Dendritic cell treated with granulocyte-macrophage colony-stimulating factor and Interleukin-4, amounts not matched to agents 40 ng/mL and 50 ng/mL, for 4 days (primary cell): ENCODE results near the gene DNAH5.

Experiments
- H3K27ac Mint-ChIP-seq: one replicate; pipeline ENCODE4 v1.8.0; 2022; ENCODE audit warnings: mild to moderate bottlenecking, mixed read lengths
- H3K27me3 Mint-ChIP-seq: one replicate; pipeline ENCODE4 v1.8.0; 2022; ENCODE audit warnings: mild to moderate bottlenecking, mixed read lengths
- H3K36me3 Mint-ChIP-seq: one replicate; pipeline ENCODE4 v1.8.0; 2022; ENCODE audit warnings: low read depth, mixed read lengths
- H3K4me1 Mint-ChIP-seq: one replicate; pipeline ENCODE4 v1.8.0; 2022; ENCODE audit warnings: low read depth, mixed read lengths
- H3K4me3 Mint-ChIP-seq: one replicate; pipeline ENCODE4 v1.8.0; 2022; ENCODE audit warnings: mild to moderate bottlenecking, moderate library complexity, mixed read lengths
- H3K9me3 Mint-ChIP-seq: one replicate; pipeline ENCODE4 v1.8.0; 2022; ENCODE audit warnings: mixed read lengths
- intact Hi-C: fragments of 100-400 bp; cut with micrococcal nuclease; formaldehyde crosslinking; loops from one replicate; pipeline ENCODE4 v1.15.0; 2022

DNAH5 gene

GRCh38 chr5:13692172-13692571 is 252.3 kb downstream of the DNAH5 start:
- no peak overlapping the region for H3K27ac Mint-ChIP-seq
- H3K4me1 Mint-ChIP-seq: no peaks in the 10 kb centered on the region
- intact Hi-C loops: no loop called here
- H3K36me3 Mint-ChIP-seq: no peaks in the 10 kb centered on the region
- H3K9me3 Mint-ChIP-seq: peaks cover 28% of the 10 kb centered on the region
- no peak overlapping the region for H3K4me3 Mint-ChIP-seq
- H3K27me3 Mint-ChIP-seq: no peaks in the 10 kb centered on the region

- Mint-ChIP-seq H3K9me3 (peaks cover 9% of the 10 kb centered on the region), H3K4me1 (no peaks in the 10 kb centered on the region), H3K27ac (no peak overlapping the region), H3K4me3 (no peak overlapping the region), H3K27me3 (no peaks in the 10 kb centered on the region), H3K36me3 (no peaks in the 10 kb centered on the region)
- intact Hi-C loops: no loop called here
Measured at GRCh38 chr5:13676531-13676930, 268.0 kb downstream of the DNAH5 start.

- Mint-ChIP-seq H3K36me3 (no peaks in the 10 kb centered on the region), H3K27ac (no peak overlapping the region), H3K4me1 (no peaks in the 10 kb centered on the region), H3K27me3 (no peaks in the 10 kb centered on the region), H3K9me3 (peaks cover 9% of the 10 kb centered on the region), H3K4me3 (no peak overlapping the region)
- intact Hi-C loops: no loop called here
Measured at GRCh38 chr5:13674391-13674790, 270.1 kb downstream of the DNAH5 start.

DNA sequence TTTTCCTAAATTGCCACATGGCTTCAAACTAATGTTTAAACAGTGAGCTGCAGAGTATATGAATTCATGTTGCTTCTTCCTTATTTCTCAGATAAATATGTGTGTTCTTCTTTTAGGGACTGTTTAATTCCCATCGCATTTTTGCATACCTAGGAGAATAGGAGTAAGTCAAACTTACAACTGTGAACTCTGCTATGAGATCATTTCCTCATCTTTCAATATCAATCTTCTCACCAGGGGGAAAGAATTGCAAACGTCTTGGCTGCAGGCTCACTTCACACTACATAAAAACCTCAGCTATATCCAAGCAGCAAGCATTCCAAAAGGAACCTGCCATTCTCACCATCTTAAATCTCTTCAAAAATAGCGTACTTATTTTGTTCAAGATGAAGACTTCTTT is 271.0 kb downstream of the DNAH5 start:
- H3K4me3 Mint-ChIP-seq: no peak overlapping the region
- no peak overlapping the region for H3K27ac Mint-ChIP-seq
- intact Hi-C loops: no loop called here
- no peaks in the 10 kb centered on the region for H3K4me1 Mint-ChIP-seq
- H3K27me3 Mint-ChIP-seq: no peaks in the 10 kb centered on the region
- no peaks in the 10 kb centered on the region for H3K36me3 Mint-ChIP-seq
- peaks cover 9% of the 10 kb centered on the region for H3K9me3 Mint-ChIP-seq

DNA sequence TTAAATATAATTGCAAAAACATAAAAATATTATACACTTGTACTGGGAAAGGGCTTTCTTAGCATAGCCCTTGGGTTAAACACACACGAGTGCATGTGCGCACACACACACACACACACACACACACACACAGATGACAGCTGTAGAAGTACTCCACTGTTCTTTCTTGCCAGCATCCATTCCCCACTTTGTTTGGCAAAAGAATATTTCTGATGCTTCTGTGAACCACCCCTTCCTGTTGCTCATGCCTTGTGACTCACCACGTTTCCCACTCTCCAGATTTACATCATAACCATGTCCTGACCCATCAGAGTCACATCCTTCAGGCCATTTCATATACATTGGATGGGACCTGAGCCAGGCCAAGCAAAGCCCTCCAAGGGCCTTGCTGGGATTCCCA is 280.1 kb downstream of the DNAH5 start:
- intact Hi-C loops: no loop called here

DNA sequence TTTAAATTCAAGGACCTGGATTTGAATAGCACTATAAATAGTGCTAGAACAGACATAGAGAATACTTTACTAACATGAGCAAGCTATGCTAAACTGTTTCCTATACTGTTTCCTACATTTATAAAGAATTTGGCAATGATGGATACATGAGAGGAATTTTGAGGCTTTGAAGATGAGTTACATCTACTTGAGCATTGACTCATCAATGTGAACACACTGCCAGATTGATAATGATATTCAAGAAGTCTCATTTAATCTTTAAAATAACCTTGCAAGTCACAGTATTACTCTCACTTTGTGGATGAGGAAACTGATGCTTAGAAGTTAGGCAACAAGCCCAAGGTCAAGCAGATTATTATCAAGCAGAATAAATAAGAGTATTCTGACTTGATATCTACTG is 281.9 kb downstream of the DNAH5 start:
- Mint-ChIP-seq H3K27me3 (no peaks in the 10 kb centered on the region), H3K4me1 (no peaks in the 10 kb centered on the region), H3K27ac (no peak overlapping the region), H3K36me3 (no peaks in the 10 kb centered on the region), H3K4me3 (no peak overlapping the region), H3K9me3 (no peaks in the 10 kb centered on the region)
- intact Hi-C loops: no loop called here

More for the DNA sequence above, 280.1 kb downstream of the DNAH5 start:
- H3K4me3 Mint-ChIP-seq: no peak overlapping the region
- H3K27me3 Mint-ChIP-seq: no peaks in the 10 kb centered on the region
- no peaks in the 10 kb centered on the region for H3K9me3 Mint-ChIP-seq
- H3K27ac Mint-ChIP-seq: no peak overlapping the region
- no peaks in the 10 kb centered on the region for H3K4me1 Mint-ChIP-seq
- H3K36me3 Mint-ChIP-seq: no peaks in the 10 kb centered on the region

DNA sequence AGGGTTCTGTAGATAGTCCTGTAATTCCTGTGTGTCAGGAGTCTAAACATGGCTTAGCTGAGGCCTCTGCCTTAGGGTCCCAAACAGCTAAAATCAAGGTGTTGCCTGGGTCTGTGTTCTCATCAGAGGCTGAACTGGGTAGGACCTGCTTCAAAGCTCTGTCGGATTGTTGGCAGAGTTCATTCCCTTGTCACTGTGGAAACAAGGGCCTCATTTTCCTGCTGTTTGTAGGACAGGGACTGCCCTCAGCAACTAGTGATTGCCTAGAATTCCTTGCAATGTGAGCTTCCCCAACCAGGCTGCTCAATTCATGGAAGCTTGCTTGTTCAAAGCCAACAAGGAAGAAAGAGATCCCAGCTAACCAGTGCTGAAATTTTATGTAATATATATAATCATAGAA is 283.2 kb downstream of the DNAH5 start:
- H3K27ac Mint-ChIP-seq: no peak overlapping the region
- intact Hi-C loops: no loop called here

GRCh38 chr5:13660072-13660471 is 284.4 kb downstream of the DNAH5 start:
- H3K4me3 Mint-ChIP-seq: no peak overlapping the region
- intact Hi-C loops: no loop called here
- H3K4me1 Mint-ChIP-seq: no peaks in the 10 kb centered on the region
- H3K36me3 Mint-ChIP-seq: no peaks in the 10 kb centered on the region
- no peaks in the 10 kb centered on the region for H3K9me3 Mint-ChIP-seq
- no peak overlapping the region for H3K27ac Mint-ChIP-seq
- H3K27me3 Mint-ChIP-seq: no peaks in the 10 kb centered on the region

More for the DNA sequence above, 283.2 kb downstream of the DNAH5 start:
- no peak overlapping the region for H3K4me3 Mint-ChIP-seq
- no peaks in the 10 kb centered on the region for H3K9me3 Mint-ChIP-seq
- no peaks in the 10 kb centered on the region for H3K4me1 Mint-ChIP-seq
- no peaks in the 10 kb centered on the region for H3K36me3 Mint-ChIP-seq
- H3K27me3 Mint-ChIP-seq: no peaks in the 10 kb centered on the region

GRCh38 chr5:13659391-13659790 is 285.1 kb downstream of the DNAH5 start:
- intact Hi-C loops: no loop called here
- Mint-ChIP-seq H3K27ac (no peak overlapping the region), H3K9me3 (no peaks in the 10 kb centered on the region), H3K4me3 (no peak overlapping the region), H3K27me3 (no peaks in the 10 kb centered on the region), H3K4me1 (no peaks in the 10 kb centered on the region), H3K36me3 (no peaks in the 10 kb centered on the region)

DNA sequence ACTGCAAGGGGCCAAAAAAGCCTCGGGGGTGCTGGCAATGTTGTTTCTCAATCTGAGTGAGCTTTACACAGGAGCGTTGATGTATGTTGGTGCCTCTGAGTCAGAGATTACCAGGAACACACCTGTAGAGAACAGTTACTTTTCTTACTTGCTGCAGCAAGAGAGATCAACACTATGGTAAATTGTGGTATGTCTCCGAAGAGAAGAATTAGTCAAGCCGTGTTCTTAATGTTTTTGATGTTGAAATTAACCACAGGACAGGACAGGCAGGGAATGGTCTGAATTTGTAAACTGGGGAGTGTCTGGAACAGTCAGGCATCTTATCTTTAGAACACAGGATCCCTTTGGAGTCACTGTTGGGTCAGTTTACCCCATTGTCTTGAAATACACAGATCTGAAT is 285.7 kb downstream of the DNAH5 start:
- Mint-ChIP-seq H3K27me3 (no peaks in the 10 kb centered on the region), H3K36me3 (no peaks in the 10 kb centered on the region), H3K4me3 (no peak overlapping the region), H3K27ac (no peak overlapping the region), H3K9me3 (no peaks in the 10 kb centered on the region), H3K4me1 (no peaks in the 10 kb centered on the region)
- intact Hi-C loops: no loop called here

- intact Hi-C loops: no loop called here
- H3K4me1 Mint-ChIP-seq: no peaks in the 10 kb centered on the region
- H3K9me3 Mint-ChIP-seq: no peaks in the 10 kb centered on the region
- H3K4me3 Mint-ChIP-seq: no peak overlapping the region
- no peak overlapping the region for H3K27ac Mint-ChIP-seq
- H3K36me3 Mint-ChIP-seq: no peaks in the 10 kb centered on the region
- H3K27me3 Mint-ChIP-seq: no peaks in the 10 kb centered on the region
Measured at GRCh38 chr5:13658152-13658551, 286.3 kb downstream of the DNAH5 start.

DNA sequence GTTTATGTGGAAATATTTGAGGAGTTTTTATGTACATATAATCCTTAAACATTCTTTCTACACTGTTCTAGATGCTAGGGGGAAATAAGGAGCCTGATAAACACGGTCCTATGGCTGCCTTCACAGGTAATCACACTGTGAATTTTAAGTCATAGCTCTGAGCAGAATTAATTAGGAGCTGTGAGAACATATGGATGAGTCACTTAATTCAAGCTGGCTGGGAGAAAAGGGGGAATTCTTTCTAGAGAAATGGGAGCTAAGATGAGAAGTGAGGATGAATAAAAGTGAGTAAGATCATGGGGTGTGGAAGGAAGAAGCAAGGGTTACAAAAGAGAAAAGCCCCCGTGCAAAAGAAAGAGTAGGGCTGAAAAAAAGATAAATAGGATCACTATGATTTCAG is 290.8 kb downstream of the DNAH5 start:
- no peaks in the 10 kb centered on the region for H3K4me1 Mint-ChIP-seq
- no peak overlapping the region for H3K4me3 Mint-ChIP-seq
- no peaks in the 10 kb centered on the region for H3K27me3 Mint-ChIP-seq
- no peak overlapping the region for H3K27ac Mint-ChIP-seq
- intact Hi-C loops: no loop called here
- H3K9me3 Mint-ChIP-seq: no peaks in the 10 kb centered on the region
- H3K36me3 Mint-ChIP-seq: no peaks in the 10 kb centered on the region

DNA sequence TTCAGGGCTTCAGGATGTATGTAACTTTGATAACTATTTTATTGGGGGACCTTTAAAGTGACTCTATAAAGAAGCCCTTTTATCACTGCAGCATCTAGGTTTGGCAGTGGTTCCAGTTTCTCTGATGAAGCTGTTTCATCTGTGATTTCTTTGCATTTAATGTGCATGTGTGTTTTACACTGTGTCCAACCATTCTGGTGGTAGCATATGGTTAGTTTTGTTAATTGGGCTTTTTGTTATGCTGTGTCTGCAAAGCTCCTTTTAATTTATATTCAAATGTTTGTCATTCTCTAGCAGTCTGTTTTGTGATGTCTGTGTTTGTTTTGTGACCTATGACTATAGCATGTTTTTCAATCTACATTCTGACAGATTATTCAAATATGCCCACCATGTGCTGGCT is 294.8 kb downstream of the DNAH5 start:
- Mint-ChIP-seq H3K4me1 (no peaks in the 10 kb centered on the region), H3K4me3 (no peak overlapping the region), H3K27ac (no peak overlapping the region), H3K9me3 (peaks cover 9% of the 10 kb centered on the region), H3K36me3 (no peaks in the 10 kb centered on the region), H3K27me3 (no peaks in the 10 kb centered on the region)
- intact Hi-C loops: no loop called here

- H3K27me3 Mint-ChIP-seq: no peaks in the 10 kb centered on the region
- intact Hi-C loops: no loop called here
- peaks cover 11% of the 10 kb centered on the region for H3K9me3 Mint-ChIP-seq
- H3K27ac Mint-ChIP-seq: no peak overlapping the region
- no peaks in the 10 kb centered on the region for H3K36me3 Mint-ChIP-seq
- no peak overlapping the region for H3K4me3 Mint-ChIP-seq
- H3K4me1 Mint-ChIP-seq: no peaks in the 10 kb centered on the region
Measured at GRCh38 chr5:13648822-13649221, 295.7 kb downstream of the DNAH5 start.

- Mint-ChIP-seq H3K36me3 (no peaks in the 10 kb centered on the region), H3K4me1 (no peaks in the 10 kb centered on the region), H3K9me3 (peaks cover 22% of the 10 kb centered on the region), H3K27me3 (no peaks in the 10 kb centered on the region), H3K4me3 (no peak overlapping the region), H3K27ac (no peak overlapping the region)
- intact Hi-C loops: no loop called here
Measured at GRCh38 chr5:13643734-13644133, 300.8 kb downstream of the DNAH5 start.
